Left cardiac atrium (tissue), 4 donors: ENCODE results near the gene LIPA. TPM values are rescaled to one million over a fixed set of nuclear protein-coding genes. Genes with fewer than 3 reads are reported as not detected.

ENCODE experiments used
- ATAC-seq, 2 donors: fragments of 200-7000 bp; cut with Tn5 transposase; one replicate each; pipeline ENCODE4 v1.9.1; 2020; ENCODE audit warnings: mild to moderate bottlenecking in 2 of 2, moderate library complexity in 2 of 2
- DNase-seq: peaks from one replicate; pipeline ENCODE4 v3.0.0-alpha.2; 2020
- intact Hi-C, 2 donors: fragments of 100-400 bp; cut with DNase I; formaldehyde crosslinking; loops; one replicate each; pipeline versions ENCODE4 v1.14.1 to v1.15.1; 2022 to 2023
- total RNA-seq, 2 donors: library from RNA; stranded (reverse); fragmentation: NEBNext Ultra II Directional; extraction: Animal tissue kit (Norgen Biotek cat#: 25700); gene quantifications; one replicate each; pipeline ENCODE4 v1.2.1, GENCODE V29; 2021
- donor health status: DM: no; HTN: yes; CAD: no.
- donor health status: DM: no; HTN: yes; CAD: no; lungs with severe emphysema.
- donor health status: DM: yes; HTN: yes; CAD: no.
- donor health status: Dilated cardiomyopathy.

Gene LIPA
- total RNA-seq, 2 donors from 2014 or later = 35.8 to 45.7 TPM

DNA sequence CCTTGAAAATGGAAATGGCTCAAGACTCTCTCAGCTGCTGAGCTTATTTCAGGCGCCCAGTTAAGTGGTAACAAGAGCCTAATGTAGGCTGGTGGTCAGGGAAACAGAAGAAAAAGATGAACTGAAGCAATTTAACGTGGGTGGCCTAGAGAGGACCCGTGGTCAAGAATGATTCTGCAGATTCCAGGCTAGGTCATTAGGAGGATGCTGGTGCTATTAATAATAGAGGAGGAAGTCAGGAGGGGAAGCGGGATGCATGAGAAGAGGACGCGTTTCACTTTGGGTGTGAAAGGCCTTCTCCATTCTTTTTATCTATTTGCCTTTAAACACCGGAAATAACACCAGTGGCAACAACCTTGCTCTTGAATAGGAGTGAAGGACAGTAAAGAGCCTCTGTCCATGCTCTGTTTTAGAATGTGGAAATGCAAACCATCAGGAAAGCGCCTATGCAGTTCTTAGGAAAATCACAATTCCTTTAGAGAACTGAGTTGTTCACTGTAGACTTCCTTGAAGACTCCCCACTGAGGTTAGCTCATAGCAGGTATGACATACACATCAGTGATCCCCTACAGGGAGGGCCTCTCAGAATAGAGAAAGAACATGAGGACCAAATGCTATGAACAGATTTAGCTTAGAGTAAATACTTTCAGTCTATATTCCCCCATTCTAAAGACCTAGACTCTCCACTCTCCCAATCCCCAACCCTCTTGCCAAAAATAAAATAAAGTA lies 8.6 kb downstream of the LIPA start:
- no peak for DNase-seq
- ATAC-seq = peak; percentile 31 to 50
- intact Hi-C loops = no loop called here

DNA sequence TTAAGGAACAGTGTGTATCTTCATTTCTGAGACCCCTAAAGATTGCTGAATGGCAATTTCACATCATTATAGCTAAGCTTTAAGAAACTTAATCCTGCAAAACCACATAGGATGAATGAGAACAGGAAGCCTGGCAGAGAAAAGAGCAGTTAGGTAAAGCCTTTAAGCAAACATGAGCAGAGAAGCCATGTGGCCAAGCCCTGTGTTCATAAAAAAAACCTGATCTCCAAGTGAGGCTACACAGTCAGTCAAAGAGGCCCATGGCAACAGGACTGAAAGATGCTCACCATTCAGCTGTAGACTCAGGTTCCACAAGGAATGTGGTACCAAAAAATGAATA lies 9.3 kb downstream of the LIPA start:
- ATAC-seq (no peak), DNase-seq (no peak)
- intact Hi-C loops = no loop called here

DNA sequence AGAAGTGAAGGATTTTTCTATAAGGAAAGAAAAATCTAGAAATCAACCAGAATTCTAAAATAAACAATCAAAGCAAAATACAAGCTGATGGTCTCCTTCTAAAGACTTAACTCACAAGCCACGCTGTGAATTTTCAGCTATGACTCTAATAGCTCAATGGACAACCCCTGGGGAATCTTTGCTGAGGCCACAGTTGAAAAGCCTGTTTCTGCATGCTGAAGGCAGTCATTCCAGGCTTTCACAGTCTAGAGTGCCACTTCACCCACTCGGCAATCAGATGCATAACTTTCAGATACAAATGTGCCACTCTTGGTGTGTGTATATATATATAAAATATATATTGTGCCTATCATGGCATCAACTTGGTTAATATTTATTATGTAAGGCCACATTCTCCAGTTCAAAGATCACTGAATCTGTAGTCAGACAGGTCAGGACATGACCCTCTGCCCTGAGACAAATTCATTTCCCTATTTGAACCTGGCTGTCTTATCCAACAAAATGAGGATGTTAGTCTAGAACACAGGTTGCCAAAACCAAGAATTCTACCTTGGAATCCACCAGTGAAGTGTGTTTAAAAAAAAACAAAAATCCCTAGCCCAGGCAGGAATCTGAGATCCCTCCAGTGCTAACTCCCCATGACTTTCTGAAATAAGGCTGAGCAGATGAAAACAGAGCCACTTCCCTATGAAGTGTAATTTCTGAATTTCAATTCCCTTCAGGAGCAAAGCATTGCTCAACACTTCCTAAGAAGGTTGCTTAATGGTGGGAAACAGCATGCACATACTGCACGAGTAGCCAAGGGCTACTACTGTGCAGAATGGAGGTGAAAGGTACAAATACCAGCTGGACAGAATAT lies 9.9 kb downstream of the LIPA start:
- DNase-seq (no peak), ATAC-seq (peak; percentile 53 to 80)
- intact Hi-C loops = no loop called here

DNA sequence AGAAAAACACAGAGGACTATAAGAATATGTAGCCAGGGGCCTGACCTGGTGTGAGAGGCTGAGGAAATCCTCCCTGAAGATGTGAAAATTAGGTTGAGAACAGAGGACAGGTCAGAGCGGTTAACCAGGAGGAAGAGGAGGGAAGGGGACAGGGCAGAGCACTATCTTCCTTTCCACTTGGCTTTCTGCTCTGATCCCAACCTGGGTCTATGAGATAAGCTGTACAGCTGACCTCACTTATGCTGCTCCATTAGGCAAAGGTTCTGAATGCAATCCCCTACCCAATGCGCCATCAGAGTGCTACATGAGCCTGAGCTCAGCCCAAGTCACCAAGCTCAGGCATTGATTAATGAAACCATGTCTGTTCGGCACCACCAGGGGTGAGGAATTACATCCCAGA lies 10.5 kb downstream of the LIPA start:
- ATAC-seq (no peak), DNase-seq (no peak)
- intact Hi-C loops = no loop called here

DNA sequence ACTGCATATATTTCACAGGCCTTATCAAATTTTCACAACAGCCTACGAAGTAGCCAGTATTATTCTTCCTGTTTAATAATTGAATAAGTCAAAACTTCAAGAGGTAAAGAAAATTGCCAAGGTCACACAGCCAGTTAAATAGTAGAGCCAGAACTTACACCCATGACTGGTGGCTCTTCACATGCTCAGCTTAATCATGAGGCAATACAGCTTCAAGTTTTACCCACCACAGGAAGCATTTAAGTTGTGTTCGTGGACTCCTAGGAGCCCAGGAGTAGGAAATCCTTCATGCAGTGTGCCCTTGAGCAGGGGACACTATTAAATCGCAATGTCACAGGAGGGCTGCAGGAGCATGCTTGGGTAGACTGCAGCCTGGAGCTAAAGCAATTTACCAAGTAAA lies 11.1 kb downstream of the LIPA start:
- ATAC-seq (no peak), DNase-seq (no peak)
- intact Hi-C loops = no loop called here

DNA sequence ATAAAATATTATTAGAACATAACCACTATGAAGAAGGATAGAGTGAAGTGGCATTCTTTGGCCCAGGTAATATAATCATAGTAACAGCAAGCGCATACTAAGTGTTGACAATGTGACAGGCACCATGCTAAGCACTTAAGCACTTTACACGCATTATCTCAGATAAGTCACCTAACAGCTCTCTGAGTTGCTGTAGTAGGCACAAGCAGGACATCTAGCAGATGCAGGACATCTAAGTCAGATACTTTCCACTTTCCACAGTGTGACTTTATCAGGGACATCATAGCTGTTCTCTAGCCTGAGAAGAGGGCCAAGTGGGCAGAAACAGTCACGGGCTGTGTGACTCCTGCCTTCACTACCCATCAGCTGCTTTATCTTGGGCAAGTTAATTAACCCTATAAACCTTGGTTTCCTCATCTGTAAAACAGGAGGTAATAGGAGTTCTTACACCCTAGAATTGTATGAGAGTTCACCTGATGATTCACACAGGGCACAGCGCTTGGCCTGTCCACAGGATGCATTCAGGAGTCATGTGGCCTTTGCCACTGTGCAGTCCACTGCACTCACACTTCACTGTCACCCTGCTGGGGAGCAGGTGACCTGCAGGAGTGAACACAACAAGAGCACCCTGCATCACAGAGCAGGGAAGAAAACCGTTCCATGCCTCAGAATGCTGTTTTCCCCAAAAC lies 12.5 kb downstream of the LIPA start:
- ATAC-seq (peak; percentile 34 to 85), DNase-seq (no peak)
- intact Hi-C loops = no loop called here

DNA sequence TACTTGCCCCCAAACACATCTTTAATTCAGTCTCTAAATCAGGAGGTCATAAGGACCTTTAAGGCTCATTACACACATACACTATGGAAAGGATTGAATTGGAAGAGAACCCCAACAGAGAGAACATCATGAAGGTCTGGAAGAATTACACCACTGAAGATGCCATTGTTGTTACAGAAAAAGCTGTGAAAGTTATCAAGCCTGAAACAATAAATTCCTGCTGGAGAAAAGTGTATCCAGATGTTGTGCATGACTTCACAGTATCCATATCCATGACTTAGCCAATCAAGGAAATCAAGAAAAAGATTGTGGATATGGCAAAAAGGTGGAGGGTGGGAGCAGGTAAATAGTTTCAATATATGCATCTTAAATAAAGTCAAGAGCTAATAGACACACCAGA lies 13.7 kb downstream of the LIPA start:
- no peak for DNase-seq
- ATAC-seq = no peak
- intact Hi-C loops = no loop called here

DNA sequence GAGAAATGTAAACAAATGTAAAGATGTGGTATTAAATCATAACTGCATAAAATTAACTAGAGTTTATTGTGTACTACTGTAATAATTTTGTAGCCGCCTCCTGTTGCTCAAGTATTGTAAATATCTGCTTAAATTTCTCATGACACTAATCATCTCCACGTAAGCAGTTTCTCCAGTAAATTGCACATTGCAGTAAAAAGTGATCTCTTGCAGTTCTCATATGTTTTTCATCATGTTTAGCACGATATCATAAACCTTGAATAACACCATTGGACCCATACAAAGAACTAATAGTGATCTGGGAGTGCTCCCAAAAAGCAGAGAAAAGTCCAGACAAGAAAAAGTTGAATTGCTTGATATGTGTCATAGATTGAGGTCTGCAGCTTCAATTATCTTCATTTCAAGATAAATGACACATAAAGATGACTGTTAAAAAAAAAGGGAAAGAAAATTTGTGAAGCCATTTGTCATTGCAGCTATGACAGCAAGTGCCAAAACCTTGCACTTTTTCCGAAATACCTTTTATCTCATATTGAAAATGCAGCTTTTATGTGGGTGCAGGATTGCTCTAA lies 15.3 kb downstream of the LIPA start:
- intact Hi-C loops = no loop called here
- ATAC-seq = no peak
- DNase-seq = no peak

DNA sequence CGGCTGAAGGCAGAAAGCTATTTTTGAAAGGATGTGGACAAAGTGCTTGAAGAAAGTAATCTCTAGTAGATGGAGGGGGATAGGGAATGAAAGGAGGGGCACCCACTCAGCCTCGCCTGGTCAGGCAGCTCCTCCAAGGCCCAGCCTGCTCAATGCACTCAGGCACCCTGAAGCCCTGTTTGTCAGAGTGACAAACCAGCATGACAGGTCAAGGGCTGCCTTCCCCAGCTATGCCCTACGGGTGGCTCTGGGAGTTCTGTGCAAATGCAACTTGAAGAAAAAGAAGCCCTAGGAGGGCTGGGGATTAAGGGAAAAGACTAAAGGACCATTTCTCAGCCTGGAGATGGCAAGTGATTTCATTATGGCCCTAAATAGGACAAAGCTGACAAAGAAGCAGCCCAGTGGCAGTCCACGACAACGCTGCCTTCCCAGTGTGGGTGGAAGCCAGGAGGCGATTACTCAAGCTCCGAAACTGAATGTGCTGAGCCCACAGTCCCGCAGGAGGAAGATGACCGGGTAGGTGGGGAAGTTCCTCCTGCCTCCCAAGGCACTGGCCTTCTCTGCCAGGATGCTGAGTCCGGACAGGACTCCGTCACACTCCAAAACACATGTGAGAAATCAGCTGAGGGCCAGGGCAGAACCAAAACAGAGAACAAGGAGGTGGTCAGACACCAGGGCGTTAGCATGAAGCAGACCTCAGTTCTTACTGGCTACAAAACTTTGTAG lies 16.3 kb downstream of the LIPA start:
- peak; percentile 74 to 84 for ATAC-seq
- peak; percentile 68 for DNase-seq
- intact Hi-C loops = no loop called here

DNA sequence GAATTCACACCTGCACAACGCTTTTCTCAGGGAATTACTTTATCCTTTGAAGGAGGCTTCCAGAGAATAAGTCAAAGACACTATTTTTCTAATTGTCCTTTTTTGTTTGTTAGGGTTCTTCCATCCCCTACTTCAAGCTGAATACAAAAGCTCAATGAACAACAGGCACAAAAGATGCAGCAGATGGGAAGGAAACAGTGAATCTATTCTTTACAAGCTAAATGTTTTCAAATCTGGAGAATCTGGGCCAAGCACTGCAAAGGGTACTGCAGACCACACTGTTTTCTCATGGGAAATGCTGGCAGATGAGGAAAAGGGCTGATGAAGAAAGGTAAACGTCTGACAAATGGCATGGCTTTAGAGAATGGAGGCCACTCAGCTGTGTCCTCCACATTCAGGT lies 18.5 kb downstream of the LIPA start:
- DNase-seq (no peak), ATAC-seq (no peak)
- intact Hi-C loops = no loop called here

DNA sequence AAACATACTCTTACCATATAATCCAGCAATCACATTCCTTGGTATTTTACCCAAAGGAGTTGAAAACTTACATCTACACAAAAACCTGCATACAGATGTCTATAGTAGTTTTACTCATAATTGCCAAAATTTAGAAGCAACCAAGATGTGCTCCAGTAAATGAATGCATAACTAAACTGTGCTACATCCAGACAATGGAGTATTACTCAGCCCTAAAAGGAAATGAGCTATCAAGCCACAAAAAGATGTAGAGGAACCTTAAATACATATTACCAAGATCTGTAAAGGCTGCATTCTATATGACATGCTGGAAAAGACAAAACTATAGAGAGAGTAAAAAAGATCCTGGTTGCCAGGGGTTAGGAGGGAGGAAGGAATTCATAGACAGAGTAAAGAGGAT lies 22.6 kb downstream of the LIPA start:
- intact Hi-C loops = no loop called here
- ATAC-seq (no peak), DNase-seq (no peak)

DNA sequence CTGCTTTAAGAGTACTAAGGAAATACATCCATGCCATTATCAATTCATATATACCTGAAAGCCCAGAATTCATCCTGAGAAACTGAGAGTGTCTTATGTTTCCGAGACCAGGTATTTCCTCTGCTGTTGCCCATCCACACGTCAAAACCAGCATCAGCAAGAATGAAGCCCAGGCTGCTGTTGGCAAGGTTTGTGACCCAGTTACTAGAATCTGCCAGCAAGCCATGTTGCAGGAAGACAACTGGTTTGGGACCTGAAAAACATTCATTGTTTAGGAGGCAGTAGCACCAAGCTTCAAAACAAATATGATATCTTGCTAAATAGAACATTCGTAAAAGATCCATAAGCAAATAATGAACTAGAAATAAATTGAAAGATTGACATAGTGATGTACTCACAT lies 23.4 kb downstream of the LIPA start:
- no peak for DNase-seq
- intact Hi-C loops = no loop called here
- no peak for ATAC-seq

DNA sequence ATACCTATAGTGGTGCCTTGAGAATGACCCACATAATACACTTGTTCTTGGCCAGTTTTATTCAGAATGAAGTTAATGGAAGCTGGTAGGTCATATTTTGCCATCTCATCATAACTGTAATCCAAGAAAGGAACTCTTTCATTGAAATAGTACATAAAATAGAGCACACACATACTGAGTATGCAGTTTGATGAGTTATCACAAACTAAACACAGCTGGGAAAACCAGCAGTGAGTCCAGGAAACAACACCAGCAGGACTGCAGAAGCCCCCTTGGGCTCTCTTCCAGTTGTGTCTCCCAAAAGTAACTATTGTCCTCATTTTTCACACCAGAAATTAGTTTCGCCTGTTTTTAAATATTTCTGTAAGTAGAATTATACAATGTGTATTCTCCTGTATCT lies 24.7 kb downstream of the LIPA start:
- no peak for ATAC-seq
- intact Hi-C loops = no loop called here

DNA sequence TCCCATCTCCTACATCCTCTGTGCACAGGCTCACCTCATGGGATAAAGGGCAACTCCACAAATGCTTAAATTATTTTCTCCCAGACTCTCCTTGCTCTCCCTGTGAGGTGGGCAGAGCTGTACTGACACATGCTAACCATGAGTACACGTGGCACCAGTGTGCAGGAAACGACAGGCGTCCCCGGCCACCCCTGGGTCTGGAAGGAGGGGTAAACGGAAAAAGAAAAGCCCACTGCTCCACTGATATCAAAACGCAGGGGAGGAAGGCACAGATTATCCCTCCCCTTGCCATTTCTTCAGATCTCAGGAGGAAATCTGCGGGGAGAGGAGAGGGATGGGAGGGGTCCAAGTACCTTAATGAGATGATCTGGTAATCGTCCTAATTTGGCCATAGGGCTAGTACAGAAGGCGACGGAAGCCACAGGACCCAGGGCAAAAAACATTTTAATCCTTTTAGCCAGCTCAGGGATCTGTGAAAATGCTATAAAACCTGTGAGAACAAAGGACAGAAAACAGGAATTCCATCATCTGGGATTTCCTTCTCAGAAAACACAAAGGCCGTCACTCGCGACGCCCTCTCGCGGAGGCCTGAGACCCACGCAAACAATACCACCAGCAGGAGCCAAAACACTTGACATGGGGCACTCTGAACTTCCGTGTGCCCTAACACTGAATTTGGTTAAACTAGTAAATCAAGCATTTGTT lies 26.7 kb downstream of the LIPA start:
- intact Hi-C loops = no loop called here
- peak; percentile 58 to 67 for ATAC-seq

More for the DNA sequence above, 24.7 kb downstream of the LIPA start:
- no peak for DNase-seq

DNA sequence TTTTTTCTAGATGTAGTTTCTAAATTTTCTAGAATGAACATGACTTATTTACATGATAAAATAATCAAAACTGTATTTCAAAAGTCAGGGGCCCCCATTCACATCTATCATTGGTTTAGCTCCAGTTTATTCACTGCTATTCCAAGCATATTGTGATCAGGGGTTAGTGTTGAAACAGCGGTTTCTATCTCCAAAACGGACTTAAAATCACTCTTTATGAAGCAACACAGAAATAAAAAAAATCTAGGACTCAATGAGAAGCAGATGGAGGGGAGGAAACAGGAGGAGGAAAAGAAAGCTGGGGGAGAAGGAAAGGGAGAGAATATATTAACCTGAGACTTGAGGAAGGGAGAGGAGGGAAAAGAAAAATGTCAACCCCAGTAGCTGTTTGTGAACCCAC lies 29.7 kb downstream of the LIPA start:
- no peak for DNase-seq
- intact Hi-C loops = no loop called here
- ATAC-seq = no peak

More for the DNA sequence above, 26.7 kb downstream of the LIPA start:
- peak; percentile 62 for DNase-seq

DNA sequence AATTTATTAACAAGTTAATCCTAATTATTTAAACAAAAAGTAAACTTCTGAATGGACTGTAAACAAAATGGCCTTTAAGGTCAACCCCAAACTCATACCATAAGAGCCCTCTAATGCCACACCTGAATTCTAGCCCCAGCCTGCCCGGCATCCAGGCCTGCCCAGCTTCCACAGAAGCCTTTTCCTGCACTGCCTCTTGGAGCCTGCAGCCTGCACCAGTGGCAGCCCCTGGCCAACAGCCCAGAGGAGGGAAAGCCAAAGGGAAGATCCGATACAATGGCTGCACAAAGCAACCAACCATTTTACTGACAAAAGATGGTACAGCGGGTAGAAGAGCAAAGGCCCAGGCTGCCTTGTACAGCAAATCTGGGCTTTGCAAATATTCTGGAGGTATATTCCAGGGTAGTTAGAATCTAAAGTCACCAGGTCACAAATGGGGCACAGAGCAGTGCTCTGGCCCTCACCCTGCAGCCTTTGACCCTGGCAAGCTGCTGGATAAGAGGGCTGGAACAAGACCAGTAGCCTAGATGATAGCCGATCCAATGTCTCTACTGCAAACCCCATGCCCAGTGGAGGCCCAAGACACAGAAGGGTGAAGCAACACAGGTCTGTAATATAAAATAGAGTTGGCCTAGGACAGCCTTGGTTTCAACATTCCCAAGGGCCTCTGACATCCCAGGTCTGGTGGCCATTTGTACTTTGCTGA lies 31.9 kb downstream of the LIPA start:
- no peak for DNase-seq
- peak in 1 of 2 donors; percentile 32 for ATAC-seq
- intact Hi-C loops = loop anchor here (5.0 to 10.0 kb wide), 2 partner anchors 285 to 382 kb away; no protein-coding TSS in a partner anchor

DNA sequence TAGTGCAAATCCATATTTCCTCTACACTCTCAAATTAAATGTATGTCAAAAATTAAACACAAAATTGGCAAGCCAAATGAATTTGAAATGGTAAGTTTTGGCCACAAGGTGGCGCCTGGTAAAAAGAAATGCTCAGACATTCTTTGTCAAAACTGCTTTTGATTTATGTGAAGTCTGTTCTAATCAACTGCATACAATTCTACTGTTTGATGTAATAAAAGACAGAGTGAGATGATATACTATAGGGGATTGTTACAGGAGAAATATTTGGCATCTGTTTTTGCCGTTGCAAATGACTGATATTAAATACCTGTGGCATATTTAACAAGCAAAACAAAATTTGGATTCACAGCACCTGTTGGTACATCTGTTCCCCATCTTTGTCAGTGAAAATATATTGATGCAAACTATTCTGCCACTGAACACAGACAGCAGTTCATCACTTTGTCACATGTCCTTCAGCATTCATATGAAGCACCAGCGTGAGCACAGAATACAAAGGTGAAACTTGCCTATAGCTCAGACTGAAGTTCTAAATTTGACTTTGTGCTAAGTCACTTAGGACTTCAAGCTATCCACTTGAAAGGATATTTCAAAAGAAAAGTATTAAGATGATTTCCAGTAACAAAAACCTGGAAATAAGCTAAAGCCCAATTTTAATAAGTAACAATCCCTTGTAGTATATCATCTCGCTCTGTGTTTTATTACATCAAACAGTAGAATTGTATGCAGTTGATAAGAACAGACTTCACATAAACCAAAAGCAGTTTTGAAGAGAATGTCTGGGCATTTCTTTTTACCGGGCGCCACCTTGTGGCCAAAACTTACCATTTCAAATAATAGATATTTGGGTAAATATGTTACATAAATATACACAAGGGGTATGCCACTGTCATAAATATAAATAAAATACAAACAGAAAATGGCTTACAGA lies 34.3 kb downstream of the LIPA start:
- peak; percentile 56 for DNase-seq
- ATAC-seq = peak; percentile 39 to 45
- intact Hi-C loops = loop anchor here (2.0 to 10.0 kb wide), 3 partner anchors 283 to 380 kb away; no protein-coding TSS in a partner anchor
